HG03354 (cell line): ENCODE data around the gene MET.
A peak's percentile ranks its signal among the peaks of the same experiment; 100 is the strongest.
"Not testable (repeated sequence)": the region's sequence is repeated elsewhere in the genome, so short reads cannot be mapped to it uniquely, and the experiment has no call there.

ENCODE experiments used
- ATAC-seq: cut with Tn5 transposase; IDR thresholded peaks from one replicate; pipeline ENCODE4 v1.9.1; 2021; ENCODE audit warnings: mild to moderate bottlenecking; ENCODE audit not compliant: unreplicated experiment, poor library complexity, severe bottlenecking

MET gene

GRCh38 chr7:116798232-116798631 is 126.2 kb downstream of the MET start:
- no peak for ATAC-seq

- no peak for ATAC-seq
Observed at GRCh38 chr7:116799916-116800315, 127.9 kb downstream of the MET start.

GRCh38 chr7:116800594-116800993 is 128.6 kb downstream of the MET start:
- ATAC-seq: no peak

- ATAC-seq: no peak
Observed at GRCh38 chr7:116801092-116801710, 129.2 kb downstream of the MET start.

- no peak for ATAC-seq
Observed at GRCh38 chr7:116802144-116802745, 130.2 kb downstream of the MET start.

- peak; percentile 83 for ATAC-seq
Observed at GRCh38 chr7:116802746-116803152, 130.8 kb downstream of the MET start.

GRCh38 chr7:116804471-116804870 is 132.5 kb downstream of the MET start:
- no peak for ATAC-seq

GRCh38 chr7:116805100-116805544 is 133.1 kb downstream of the MET start:
- ATAC-seq: no peak

GRCh38 chr7:116806046-116806944 is 134.3 kb downstream of the MET start:
- no peak for ATAC-seq

- no peak for ATAC-seq
Observed at GRCh38 chr7:116807011-116807560, 135.1 kb downstream of the MET start.

GRCh38 chr7:116809636-116810266 is 137.8 kb downstream of the MET start:
- peak; percentile 72 for ATAC-seq

GRCh38 chr7:116810267-116811116 is 138.5 kb downstream of the MET start:
- ATAC-seq: no peak

- no peak for ATAC-seq
Observed at GRCh38 chr7:116811768-116812167, 139.8 kb downstream of the MET start.

- no peak for ATAC-seq
Observed at GRCh38 chr7:116812860-116813259, 140.9 kb downstream of the MET start.

- not testable (repeated sequence) for ATAC-seq
Observed at GRCh38 chr7:116813371-116813770, 141.4 kb downstream of the MET start.

- no peak for ATAC-seq
Observed at GRCh38 chr7:116815041-116815440, 143.0 kb downstream of the MET start.

GRCh38 chr7:116820149-116820548 is 148.2 kb downstream of the MET start:
- ATAC-seq: no peak

GRCh38 chr7:116821647-116822046 is 149.7 kb downstream of the MET start:
- not testable (repeated sequence) for ATAC-seq

- ATAC-seq: no peak
Observed at GRCh38 chr7:116824449-116824848, 152.5 kb downstream of the MET start.
